ENCODE data around the gene CREG2. TPM values are rescaled to one million over a fixed set of nuclear protein-coding genes. Genes with fewer than 3 reads are reported as not detected.

Gene CREG2
- total RNA-seq, 4 donors from 2014 or later = under 0.01 to 0.16 TPM; not detected in 2

- Histone ChIP-seq H3K9me3 (no peaks in the 10 kb centered on the region), H3K4me1 (no peaks in the 10 kb centered on the region), H3K27ac (no peak overlapping the region), H3K4me3 (no peak overlapping the region), H3K36me3 (no peaks in the 10 kb centered on the region), H3K27me3 (no peaks in the 10 kb centered on the region)
- TF ChIP-seq EP300 (IDR thresholded peaks at IDR 0.05; ENCODE audit: low read depth) (no peak), POLR2A (IDR thresholded peaks at IDR 0.05) (no peak), POLR2AphosphoS5 (IDR thresholded peaks at IDR 0.05) (no peak)
- TF ChIP-seq, protein P1, sequence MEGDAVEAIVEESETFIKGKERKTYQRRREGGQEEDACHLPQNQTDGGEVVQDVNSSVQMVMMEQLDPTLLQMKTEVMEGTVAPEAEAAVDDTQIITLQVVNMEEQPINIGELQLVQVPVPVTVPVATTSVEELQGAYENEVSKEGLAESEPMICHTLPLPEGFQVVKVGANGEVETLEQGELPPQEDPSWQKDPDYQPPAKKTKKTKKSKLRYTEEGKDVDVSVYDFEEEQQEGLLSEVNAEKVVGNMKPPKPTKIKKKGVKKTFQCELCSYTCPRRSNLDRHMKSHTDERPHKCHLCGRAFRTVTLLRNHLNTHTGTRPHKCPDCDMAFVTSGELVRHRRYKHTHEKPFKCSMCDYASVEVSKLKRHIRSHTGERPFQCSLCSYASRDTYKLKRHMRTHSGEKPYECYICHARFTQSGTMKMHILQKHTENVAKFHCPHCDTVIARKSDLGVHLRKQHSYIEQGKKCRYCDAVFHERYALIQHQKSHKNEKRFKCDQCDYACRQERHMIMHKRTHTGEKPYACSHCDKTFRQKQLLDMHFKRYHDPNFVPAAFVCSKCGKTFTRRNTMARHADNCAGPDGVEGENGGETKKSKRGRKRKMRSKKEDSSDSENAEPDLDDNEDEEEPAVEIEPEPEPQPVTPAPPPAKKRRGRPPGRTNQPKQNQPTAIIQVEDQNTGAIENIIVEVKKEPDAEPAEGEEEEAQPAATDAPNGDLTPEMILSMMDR (IDR thresholded peaks at IDR 0.05) = no peak
- intact Hi-C loops (cut with DNase I; ENCODE audit: low total_unique reads) (no loop called here), in situ Hi-C loops (cut with MboI; ENCODE audit: low pct_ligation_motif_present in 1 of 4, low pct_unique_long_range_greater_than_20kb in 1 of 4, low sequenced_read_pairs in 3 of 4) (no loop called here)
- DNase-seq = no peak
- 95 to 97% methylated on average over 6 to 7 of the region's 7 CpGs for WGBS, 2 donors (ENCODE audit: low coverage in 1 of 2)
Observed at GRCh38 chr2:101364878-101365277, 22.4 kb downstream of the CREG2 start.

- Histone ChIP-seq H3K36me3 (no peaks in the 10 kb centered on the region), H3K27me3 (no peaks in the 10 kb centered on the region), H3K9me3 (no peaks in the 10 kb centered on the region), H3K27ac (no peak overlapping the region), H3K4me3 (no peak overlapping the region), H3K4me1 (no peaks in the 10 kb centered on the region)
- no peak for TF ChIP-seq POLR2A (IDR thresholded peaks at IDR 0.05)
- TF ChIP-seq POLR2AphosphoS5 (IDR thresholded peaks at IDR 0.05) = no peak
- TF ChIP-seq EP300 (IDR thresholded peaks at IDR 0.05; ENCODE audit: low read depth) = no peak
- TF ChIP-seq, protein P1 (IDR thresholded peaks at IDR 0.05) = no peak
- intact Hi-C loops (cut with DNase I; ENCODE audit: low total_unique reads) (no loop called here), in situ Hi-C loops (cut with MboI; ENCODE audit: low pct_ligation_motif_present in 1 of 4, low pct_unique_long_range_greater_than_20kb in 1 of 4, low sequenced_read_pairs in 3 of 4) (no loop called here)
- no peak for DNase-seq
- 85 to 90% methylated on average over 2 to 4 of the region's 4 CpGs for WGBS, 2 donors (ENCODE audit: low coverage in 1 of 2)
Observed at GRCh38 chr2:101362777-101363176, 24.5 kb downstream of the CREG2 start.

GRCh38 chr2:101362316-101362715 lies 25.0 kb downstream of the CREG2 start:
- 76 to 85% methylated on average over 3 of the region's 3 CpGs for WGBS, 2 donors (ENCODE audit: low coverage in 1 of 2)
- TF ChIP-seq POLR2AphosphoS5 (IDR thresholded peaks at IDR 0.05) = no peak
- no peak for TF ChIP-seq POLR2A (IDR thresholded peaks at IDR 0.05)
- TF ChIP-seq, protein P1 (IDR thresholded peaks at IDR 0.05) = no peak
- TF ChIP-seq EP300 (IDR thresholded peaks at IDR 0.05; ENCODE audit: low read depth) = no peak
- Histone ChIP-seq H3K36me3 (no peaks in the 10 kb centered on the region), H3K4me3 (no peak overlapping the region), H3K9me3 (no peaks in the 10 kb centered on the region), H3K4me1 (no peaks in the 10 kb centered on the region), H3K27me3 (no peaks in the 10 kb centered on the region), H3K27ac (no peak overlapping the region)
- DNase-seq = no peak
- intact Hi-C loops (cut with DNase I; ENCODE audit: low total_unique reads) (no loop called here), in situ Hi-C loops (cut with MboI; ENCODE audit: low pct_ligation_motif_present in 1 of 4, low pct_unique_long_range_greater_than_20kb in 1 of 4, low sequenced_read_pairs in 3 of 4) (no loop called here)

DNA sequence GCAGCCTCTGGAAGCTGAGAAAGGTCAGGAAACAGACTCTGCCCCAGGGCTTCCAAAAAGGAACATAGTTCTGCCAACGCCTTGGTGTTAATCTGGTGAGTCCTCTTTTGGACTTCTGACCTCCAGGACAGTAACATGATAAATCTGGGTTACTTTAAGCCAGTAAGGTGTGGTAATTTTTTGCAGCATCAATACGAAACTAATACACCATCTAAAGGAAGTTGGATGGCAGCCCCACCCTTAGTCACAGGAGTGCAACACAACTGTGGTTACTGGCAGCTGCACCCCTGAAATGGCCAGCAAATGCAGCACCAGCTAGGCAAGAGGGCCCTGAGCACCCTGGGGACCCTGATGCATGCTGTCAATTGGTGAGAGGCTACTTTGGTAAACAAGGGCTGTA lies 25.8 kb downstream of the CREG2 start:
- H3K4me3 ChIP-seq = no peak overlapping the region
- no peaks in the 10 kb centered on the region for H3K27me3 ChIP-seq
- no peak for TF ChIP-seq EP300 (IDR thresholded peaks at IDR 0.05; ENCODE audit: low read depth)
- no peaks in the 10 kb centered on the region for H3K4me1 ChIP-seq
- H3K27ac ChIP-seq = no peak overlapping the region
- DNase-seq = no peak
- no peaks in the 10 kb centered on the region for H3K9me3 ChIP-seq
- in situ Hi-C loops (cut with MboI; ENCODE audit: low pct_ligation_motif_present in 1 of 4, low pct_unique_long_range_greater_than_20kb in 1 of 4, low sequenced_read_pairs in 3 of 4) = no loop called here
- intact Hi-C loops (cut with DNase I; ENCODE audit: low total_unique reads) = no loop called here
- WGBS, 2 donors (ENCODE audit: low coverage in 1 of 2) = 38% methylated on average over 2 of the region's 2 CpGs; no CpG with 5 or more reads in 1 of the 2 donors
- no peaks in the 10 kb centered on the region for H3K36me3 ChIP-seq

GRCh38 chr2:101361121-101361520 lies 26.2 kb downstream of the CREG2 start:
- no peaks in the 10 kb centered on the region for H3K36me3 ChIP-seq
- H3K9me3 ChIP-seq = no peaks in the 10 kb centered on the region
- no peak overlapping the region for H3K27ac ChIP-seq
- intact Hi-C loops (cut with DNase I; ENCODE audit: low total_unique reads) (no loop called here), in situ Hi-C loops (cut with MboI; ENCODE audit: low pct_ligation_motif_present in 1 of 4, low pct_unique_long_range_greater_than_20kb in 1 of 4, low sequenced_read_pairs in 3 of 4) (no loop called here)
- no peaks in the 10 kb centered on the region for H3K27me3 ChIP-seq
- no peak for DNase-seq
- TF ChIP-seq, protein P1 (IDR thresholded peaks at IDR 0.05) = no peak
- TF ChIP-seq POLR2A (IDR thresholded peaks at IDR 0.05) = no peak
- no peak for TF ChIP-seq POLR2AphosphoS5 (IDR thresholded peaks at IDR 0.05)
- no peak for TF ChIP-seq EP300 (IDR thresholded peaks at IDR 0.05; ENCODE audit: low read depth)
- H3K4me1 ChIP-seq = no peaks in the 10 kb centered on the region
- H3K4me3 ChIP-seq = no peak overlapping the region
- WGBS, 2 donors (ENCODE audit: low coverage in 1 of 2) = 60 to 69% methylated on average over 2 to 4 of the region's 4 CpGs

All from transverse colon (tissue), 4 donors.